Right lung (tissue), 5 donors: ENCODE data around the gene PRICKLE2. TPM values are rescaled to one million over a fixed set of nuclear protein-coding genes. Genes with fewer than 3 reads are reported as not detected.

ENCODE experiments used
- DNase-seq, 2 donors: peaks; one replicate each; pipeline ENCODE4 v3.0.0-alpha.2; 2013
- polyA plus RNA-seq, 5 donors: library from polyadenylated mRNA; unstranded; fragments of 120-200 nt; gene quantifications; one replicate each; pipeline versions ENCODE4 v1.2.1 to v1.2.3, GENCODE V29; 2013; ENCODE audit warnings: inconsistent platforms in 1 of 5, low replicate concordance in 1 of 5; ENCODE audit not compliant: insufficient read length in 5 of 5, insufficient read depth in 1 of 5

PRICKLE2 gene
- polyA plus RNA-seq, 5 donors: 31.6 to 45.1 (median 40.0) TPM

- no peak for DNase-seq
These were observed 34.5 kb downstream of the PRICKLE2 start for GRCh38 chr3:64190517-64191515.

DNA sequence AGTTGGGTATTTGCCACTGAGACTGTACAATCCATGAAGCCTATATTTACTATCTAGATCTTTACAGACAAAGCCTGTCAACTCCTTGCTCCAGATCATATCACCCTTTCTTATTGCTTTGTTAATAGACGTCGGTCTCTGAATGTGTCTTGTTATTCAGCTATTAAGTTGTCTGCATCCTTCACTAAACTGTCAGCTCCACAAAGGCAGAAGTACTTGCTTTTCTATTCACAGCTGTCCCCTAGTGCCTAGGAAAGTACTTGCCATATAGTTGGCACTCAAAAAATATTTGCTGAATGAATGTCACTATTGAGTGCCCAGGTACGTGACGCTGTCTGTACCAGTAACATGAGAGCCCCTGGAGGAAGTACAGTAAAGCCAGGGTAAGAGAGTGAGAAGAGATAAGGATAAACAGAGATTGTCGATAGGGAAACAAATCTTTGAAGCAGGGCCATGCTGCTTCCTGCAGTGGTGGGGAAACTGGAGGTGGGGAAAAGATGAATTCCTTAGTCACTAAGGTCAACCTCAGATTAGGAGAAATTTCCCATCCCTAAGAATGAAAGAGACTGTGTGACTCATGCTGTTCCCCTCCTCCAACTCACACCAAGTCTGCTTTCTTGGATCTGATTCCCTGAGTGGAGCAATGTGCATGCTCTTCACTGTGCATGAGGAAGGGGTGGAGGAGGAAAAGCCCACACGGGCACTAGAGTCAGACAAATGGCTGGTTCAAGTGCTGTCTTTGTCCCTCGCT, 36.3 kb downstream of the PRICKLE2 start:
- DNase-seq: peak; percentile 64 to 66

DNA sequence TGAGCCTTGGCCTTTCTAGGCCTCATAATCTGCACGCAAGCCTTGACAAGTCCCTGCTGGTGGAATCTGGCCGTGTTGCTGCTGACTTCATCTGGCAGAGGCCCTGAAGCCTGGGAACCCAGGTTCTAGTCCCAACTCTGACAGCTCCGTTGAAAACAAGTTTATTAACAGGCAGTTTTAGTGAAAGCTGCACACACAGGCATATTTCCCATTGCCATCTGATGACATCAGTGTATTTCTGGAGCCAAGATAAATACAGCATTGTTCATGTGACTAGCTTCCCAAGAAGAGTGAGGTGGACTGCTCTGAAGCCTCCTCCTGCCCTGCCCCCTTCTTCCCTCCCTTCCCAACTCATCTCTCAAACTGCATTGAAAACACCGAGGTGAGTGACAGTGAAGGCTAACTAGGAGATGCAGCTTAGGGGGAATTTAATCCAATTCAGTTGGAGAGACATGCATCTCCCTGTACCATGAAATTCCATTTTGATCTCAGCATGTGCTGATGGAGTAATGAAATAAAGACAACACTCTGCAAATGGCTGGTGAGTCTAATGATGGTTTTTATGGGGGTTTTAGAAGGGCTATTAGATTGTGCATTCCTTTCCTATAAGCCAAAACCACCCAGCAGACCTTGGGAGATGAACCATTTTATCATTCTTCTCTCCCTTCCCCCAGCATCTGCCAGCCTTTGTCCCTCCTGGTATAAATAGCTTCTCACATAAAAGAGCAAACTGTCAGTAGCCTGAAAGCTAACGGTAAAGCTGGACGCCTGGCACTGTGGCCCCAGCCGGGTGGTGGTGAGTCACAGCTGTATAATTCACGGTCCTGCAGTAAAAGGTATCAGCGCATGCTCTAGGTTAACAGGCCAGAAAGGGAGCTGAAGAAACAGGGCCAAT, 38.0 kb downstream of the PRICKLE2 start:
- peak; percentile 79 to 83 for DNase-seq

DNA sequence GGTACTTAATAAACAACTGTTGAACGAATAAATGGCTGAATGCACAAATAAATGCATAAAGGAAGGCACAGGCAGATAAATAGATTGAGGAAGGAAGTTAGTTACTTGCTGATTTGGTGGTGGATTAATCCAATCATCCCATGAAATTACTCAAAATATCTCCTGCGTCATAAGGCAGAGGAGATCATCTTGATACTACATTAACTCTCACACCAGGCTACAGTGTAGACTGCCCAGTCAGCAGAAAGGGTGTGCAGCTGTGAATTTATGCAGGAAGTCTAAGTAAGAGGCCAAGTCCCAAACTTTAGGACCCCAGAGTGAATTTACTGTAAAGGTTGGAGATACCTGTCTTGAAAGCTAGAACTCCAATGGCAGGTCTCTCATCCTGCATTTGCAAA, 38.6 kb downstream of the PRICKLE2 start:
- DNase-seq: no peak

GRCh38 chr3:64185436-64185835, 39.8 kb downstream of the PRICKLE2 start:
- no peak for DNase-seq

- DNase-seq: no peak
These were observed 40.6 kb downstream of the PRICKLE2 start for GRCh38 chr3:64184621-64185020.

- no peak for DNase-seq
These were observed 45.4 kb downstream of the PRICKLE2 start for GRCh38 chr3:64179860-64180259.

GRCh38 chr3:64179249-64179648, 46.0 kb downstream of the PRICKLE2 start:
- DNase-seq: no peak

GRCh38 chr3:64178419-64178818, 46.8 kb downstream of the PRICKLE2 start:
- DNase-seq: no peak

- DNase-seq: no peak
These were observed 48.7 kb downstream of the PRICKLE2 start for GRCh38 chr3:64176461-64176996.

DNA sequence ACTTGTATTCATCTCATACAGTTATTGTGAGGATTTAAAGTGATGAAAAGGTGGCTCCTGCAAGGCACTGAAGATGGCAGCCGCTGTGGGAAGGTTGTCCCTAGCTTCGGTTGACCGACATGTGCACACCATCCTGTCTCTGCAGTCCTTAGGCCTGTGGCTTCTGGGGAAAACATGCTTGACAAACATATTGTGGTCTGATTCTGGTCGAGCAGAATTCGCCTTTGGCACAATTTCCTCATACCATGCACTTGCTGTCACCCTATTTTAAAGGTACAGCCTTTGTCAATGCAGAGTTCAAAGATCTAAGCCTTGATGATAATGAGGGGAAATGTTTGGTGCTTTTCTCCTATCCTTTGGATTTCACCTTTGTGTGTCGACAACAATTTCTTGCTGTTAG, 50.9 kb downstream of the PRICKLE2 start:
- no peak for DNase-seq

- peak; percentile 73 to 79 for DNase-seq
These were observed 51.7 kb downstream of the PRICKLE2 start for GRCh38 chr3:64173563-64173962.

DNA sequence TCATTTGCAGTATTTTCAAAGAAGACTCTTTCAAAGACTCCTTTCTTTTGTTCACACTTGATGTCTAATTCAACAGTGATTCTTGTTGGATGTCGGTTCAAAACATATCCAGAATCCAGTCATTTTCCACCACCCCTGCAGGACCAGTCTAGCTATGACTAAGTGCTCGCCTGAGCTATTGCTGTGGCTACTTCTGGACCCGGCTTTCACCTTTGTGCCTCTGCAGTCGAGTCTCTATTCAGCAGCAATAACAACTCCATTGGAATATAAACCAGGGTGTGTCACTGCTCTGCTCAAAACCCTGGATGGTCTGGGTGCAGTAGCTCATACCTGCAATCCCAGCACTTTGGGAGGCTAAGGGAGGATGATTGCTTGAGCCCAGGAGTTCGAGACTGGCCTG, 55.0 kb downstream of the PRICKLE2 start:
- DNase-seq: no peak

DNA sequence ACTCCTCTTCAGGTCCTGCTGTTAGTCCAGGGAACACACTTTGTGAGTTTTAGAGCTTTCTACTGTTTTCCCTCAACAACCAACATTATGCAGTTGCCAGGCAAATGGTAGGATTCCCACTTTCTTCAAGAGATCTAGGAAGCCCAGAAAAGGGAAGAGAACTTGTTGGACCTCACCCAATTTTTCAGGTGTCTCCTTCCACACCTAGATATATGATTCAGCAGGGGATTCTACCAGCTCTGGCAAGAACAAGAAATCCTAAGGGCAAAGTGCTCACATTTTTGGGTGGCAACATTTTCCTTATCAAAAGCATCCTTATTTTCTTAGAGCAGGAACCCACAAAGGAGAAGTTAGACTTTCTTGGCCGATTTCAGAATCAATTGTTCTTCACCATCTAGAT, 57.4 kb downstream of the PRICKLE2 start:
- DNase-seq: no peak

- no peak for DNase-seq
These were observed 57.9 kb downstream of the PRICKLE2 start for GRCh38 chr3:64167351-64167750.

GRCh38 chr3:64166584-64167162, 58.6 kb downstream of the PRICKLE2 start:
- no peak for DNase-seq

GRCh38 chr3:64164349-64164748, 60.9 kb downstream of the PRICKLE2 start:
- DNase-seq: no peak

- DNase-seq: peak in 1 of 2 donors; percentile 69
These were observed 61.5 kb downstream of the PRICKLE2 start for GRCh38 chr3:64163755-64164148.

- no peak for DNase-seq
These were observed 62.1 kb downstream of the PRICKLE2 start for GRCh38 chr3:64163019-64163754.

DNA sequence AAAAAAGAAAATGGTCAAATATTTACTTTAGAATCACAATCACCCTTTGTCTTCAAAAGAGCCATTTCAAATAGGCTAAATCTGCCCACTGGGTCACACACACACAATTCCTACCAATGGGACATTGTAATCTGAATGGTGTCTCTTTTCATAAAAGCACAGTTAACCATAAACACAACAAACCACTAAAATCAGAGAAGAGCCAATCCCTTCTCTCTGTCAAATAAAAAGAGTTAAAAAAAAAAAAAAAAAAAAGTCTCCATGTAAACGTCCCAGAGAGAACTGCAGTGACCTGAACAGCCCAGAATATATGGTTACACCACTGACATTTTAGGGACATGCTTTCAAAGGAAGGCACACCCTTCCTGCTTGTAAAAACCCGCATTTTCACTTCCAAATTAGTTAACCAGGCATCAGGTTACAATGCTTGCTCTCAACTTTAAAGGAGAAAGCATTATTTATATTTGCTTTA, 63.7 kb downstream of the PRICKLE2 start:
- DNase-seq: no peak
